GM10847 (cell line): ENCODE results near the gene SYNE1.

ENCODE experiments used
- POLR2A ChIP-seq: IDR thresholded peaks from 2 replicates; pipeline ENCODE4 v1.6.1; 2011; ENCODE audit not compliant: insufficient read length; ENCODE audit errors: extremely low read depth

Gene SYNE1

GRCh38 chr6:152532556-152533422, 104.4 kb downstream of the SYNE1 start:
- TF ChIP-seq POLR2A: no peak

DNA sequence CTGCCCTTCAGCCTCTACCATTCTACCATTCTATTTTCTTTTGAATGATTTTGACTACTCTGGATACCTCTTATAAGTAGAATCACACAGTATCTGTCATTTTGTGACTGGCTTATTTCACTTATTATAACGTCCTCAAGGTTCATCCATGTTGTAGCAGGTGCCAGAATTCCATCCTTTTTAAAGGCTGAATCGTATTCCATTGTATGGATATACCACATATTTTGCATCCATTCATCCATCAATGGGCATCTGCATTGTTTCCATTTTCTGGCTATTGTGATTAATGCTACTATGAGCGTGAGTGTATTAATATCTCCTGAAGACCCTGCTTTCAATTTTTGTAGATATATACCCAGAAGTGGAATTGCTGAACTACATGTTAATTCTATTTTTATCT, 105.5 kb downstream of the SYNE1 start:
- no peak for TF ChIP-seq POLR2A

DNA sequence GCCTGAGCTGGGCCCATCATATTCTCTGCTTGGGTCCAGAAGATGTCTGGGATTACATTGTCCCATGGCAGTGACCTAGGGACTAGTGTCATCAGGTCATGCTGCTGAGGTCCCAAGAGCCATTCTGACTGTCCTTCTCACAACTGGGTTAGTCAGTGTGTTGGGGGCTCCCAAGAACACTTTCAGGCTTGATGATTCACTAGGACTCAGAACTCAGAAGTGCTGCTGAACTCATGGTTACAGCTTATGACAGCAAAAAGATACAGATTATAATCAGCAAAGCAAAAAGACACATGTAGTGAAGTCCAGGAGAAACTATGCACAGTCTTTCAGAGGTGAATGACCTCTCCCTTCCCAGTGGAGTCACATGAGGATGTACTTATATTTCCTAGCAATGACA, 107.8 kb downstream of the SYNE1 start:
- TF ChIP-seq POLR2A: no peak

GRCh38 chr6:152509916-152510315, 127.2 kb downstream of the SYNE1 start:
- no peak for TF ChIP-seq POLR2A

DNA sequence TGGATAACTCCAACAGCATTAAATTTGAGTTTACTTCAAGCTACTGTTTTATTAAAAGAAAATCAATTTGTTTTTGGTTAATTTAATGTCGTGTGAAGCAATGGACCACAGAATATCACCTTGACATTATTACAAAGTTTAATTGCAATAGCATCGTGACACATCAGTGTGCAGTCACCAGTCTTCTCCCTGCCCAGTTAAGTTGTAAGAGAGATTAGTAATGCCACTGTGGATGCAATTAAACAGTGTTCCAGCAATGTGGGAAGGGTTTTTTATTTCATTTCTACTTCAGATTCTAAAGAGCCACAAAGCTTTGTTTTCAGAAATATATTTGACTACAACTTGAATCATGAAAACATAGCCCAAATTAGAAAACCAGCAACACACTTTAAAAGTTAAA, 128.7 kb downstream of the SYNE1 start:
- TF ChIP-seq POLR2A: no peak

- no peak for TF ChIP-seq POLR2A
Measured at GRCh38 chr6:152503546-152503945, 133.6 kb downstream of the SYNE1 start.

DNA sequence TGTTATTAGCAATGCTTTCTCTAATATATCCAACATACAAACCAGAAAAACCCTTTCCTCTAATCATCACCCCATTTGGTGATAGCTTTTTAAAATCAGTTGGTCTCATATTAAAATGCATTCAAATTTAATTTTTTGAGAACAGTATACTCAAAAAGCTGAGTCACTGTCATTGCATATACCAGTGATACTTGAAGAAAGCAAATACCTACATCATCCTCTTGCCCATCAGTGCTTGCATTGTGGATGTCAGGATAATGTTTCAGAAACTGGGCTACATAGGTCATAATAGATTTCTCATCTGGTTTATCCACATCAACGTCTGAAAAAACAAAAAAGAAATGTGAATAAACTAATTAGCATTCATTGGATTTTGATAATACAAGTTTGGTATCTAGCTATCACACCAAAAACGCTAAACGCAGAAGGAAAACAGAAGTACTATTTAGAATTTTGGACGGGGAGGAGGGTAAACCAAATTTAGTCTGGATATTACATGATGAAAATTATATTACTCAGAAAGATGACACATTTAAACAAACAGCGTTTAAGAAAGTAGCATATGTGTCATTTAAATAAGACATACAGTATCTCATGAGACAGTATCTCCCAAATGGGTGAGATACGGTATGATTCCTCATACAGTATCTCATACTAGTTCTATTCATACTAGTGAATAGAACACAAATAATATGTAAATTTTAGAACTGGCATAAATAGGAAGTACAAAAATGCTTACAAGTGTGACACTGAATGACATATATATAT, 134.6 kb downstream of the SYNE1 start:
- TF ChIP-seq POLR2A: no peak

- TF ChIP-seq POLR2A: no peak
Measured at GRCh38 chr6:152499931-152500330, 137.2 kb downstream of the SYNE1 start.

- no peak for TF ChIP-seq POLR2A
Measured at GRCh38 chr6:152496731-152497130, 140.4 kb downstream of the SYNE1 start.

DNA sequence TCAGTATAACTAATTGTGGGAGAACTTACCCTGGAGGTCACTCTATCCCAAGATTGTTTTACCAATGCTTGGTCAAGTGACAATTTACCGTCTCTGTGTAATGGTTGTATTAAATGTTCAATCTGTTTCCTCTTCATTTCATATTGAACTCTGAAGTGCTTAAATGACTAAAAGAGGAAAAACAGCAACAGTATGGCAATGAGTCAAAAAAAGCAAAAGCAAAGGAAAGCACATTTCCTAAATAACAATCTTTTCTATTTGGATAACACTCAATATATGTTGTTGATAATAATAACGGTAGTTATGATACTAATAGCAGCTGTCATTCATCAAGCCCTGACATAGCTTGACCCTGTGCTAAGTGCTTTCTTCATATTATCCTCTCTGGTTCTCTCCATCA, 152.4 kb downstream of the SYNE1 start:
- no peak for TF ChIP-seq POLR2A

- TF ChIP-seq POLR2A: no peak
Measured at GRCh38 chr6:152482289-152482688, 154.9 kb downstream of the SYNE1 start.

- TF ChIP-seq POLR2A: no peak
Measured at GRCh38 chr6:152478377-152479010, 158.7 kb downstream of the SYNE1 start.

DNA sequence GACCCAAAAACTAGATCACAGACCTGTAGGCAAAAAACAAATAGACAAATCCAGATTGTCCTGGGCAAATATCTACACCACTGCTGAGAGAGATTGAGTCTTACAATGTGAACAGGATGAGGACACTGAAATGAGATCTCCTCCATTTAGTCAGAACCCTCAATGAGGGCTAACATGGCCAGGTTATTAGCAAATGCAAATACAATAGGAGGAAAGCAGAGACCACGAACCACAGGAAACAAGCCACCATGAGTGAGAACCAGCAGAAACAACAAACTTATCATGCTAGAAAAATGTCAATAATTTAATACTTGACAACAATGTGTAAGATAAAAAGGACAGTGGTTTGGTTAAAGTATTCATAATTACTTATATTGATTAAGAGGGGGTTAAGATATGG, 162.8 kb downstream of the SYNE1 start:
- no peak for TF ChIP-seq POLR2A

GRCh38 chr6:152472325-152472724, 164.8 kb downstream of the SYNE1 start:
- TF ChIP-seq POLR2A: no peak

- no peak for TF ChIP-seq POLR2A
Measured at GRCh38 chr6:152471456-152472265, 165.5 kb downstream of the SYNE1 start.
